ENCODE measurements around the gene STX11. TPM values are rescaled to one million over a fixed set of nuclear protein-coding genes. Genes with fewer than 3 reads are reported as not detected.

STX11 gene
- polyA plus RNA-seq, 1 donor (not counting 4 experiments of a cell fraction or from before 2014, with no cell fraction given): 0.28 TPM

GRCh38 chr6:144165784-144166183 lies 15.5 kb downstream of the STX11 start:
- FAIRE-seq: no peak
- no peak overlapping the region for H3K27ac ChIP-seq (ENCODE audit: control insufficient read depth, insufficient read depth, low read length)
- no peaks in the 10 kb centered on the region for H3K9me3 ChIP-seq (ENCODE audit: control insufficient read depth, low read depth, low read length)
- H3K9me1 ChIP-seq (ENCODE audit: control insufficient read depth, extremely low read depth, insufficient read depth, low read length): no peaks in the 10 kb centered on the region
- no peak for DNase-seq (ENCODE audit: low read depth, low spot score)
- H3K4me1 ChIP-seq (ENCODE audit: control insufficient read depth, extremely low read depth, insufficient read depth, low read length): no peaks in the 10 kb centered on the region
- H3K79me2 ChIP-seq (ENCODE audit: control insufficient read depth, insufficient read depth, low read length): no peaks in the 10 kb centered on the region
- H3K36me3 ChIP-seq (ENCODE audit: control insufficient read depth in 2 of 2, extremely low read depth in 1 of 2, insufficient read depth in 2 of 2, low read length in 2 of 2): no peaks in the 10 kb centered on the region
- no peak overlapping the region for H2AFZ ChIP-seq (ENCODE audit: control insufficient read depth, low read length)
- no peaks in the 10 kb centered on the region for H3K27me3 ChIP-seq (ENCODE audit: control insufficient read depth, extremely low read depth, insufficient read depth, low read length)
- TF ChIP-seq EZH2 (IDR thresholded peaks at IDR 0.05; ENCODE audit: low read length) (no peak), CTCF (optimal IDR thresholded peaks at IDR 0.05 in 1 of 3, IDR thresholded peaks at IDR 0.05 in 1 of 3, conservative IDR thresholded peaks at IDR 0.05 in 1 of 3; ENCODE audit: extremely low read depth in 1 of 3, insufficient read depth in 2 of 3, low read length in 3 of 3) (no peak)
- no peaks in the 10 kb centered on the region for H4K20me1 ChIP-seq (ENCODE audit: control insufficient read depth, extremely low read depth, insufficient read depth, low read length)
- dilution Hi-C loops (cut with MboI; ENCODE audit: extremely low pct_ligation_motif_present, low sequenced_read_pairs): no loop called here
- no peak overlapping the region for H3K4me3 ChIP-seq (ENCODE audit: control insufficient read depth in 2 of 3, extremely low read depth in 1 of 3, insufficient read depth in 2 of 3, low read depth in 1 of 3, low read length in 3 of 3)
- no peak overlapping the region for H3K9ac ChIP-seq (ENCODE audit: control insufficient read depth, extremely low read depth, insufficient read depth, low read length)
- H3K4me2 ChIP-seq (ENCODE audit: control insufficient read depth, extremely low read depth, insufficient read depth, low read depth, low read length): no peak overlapping the region

DNA sequence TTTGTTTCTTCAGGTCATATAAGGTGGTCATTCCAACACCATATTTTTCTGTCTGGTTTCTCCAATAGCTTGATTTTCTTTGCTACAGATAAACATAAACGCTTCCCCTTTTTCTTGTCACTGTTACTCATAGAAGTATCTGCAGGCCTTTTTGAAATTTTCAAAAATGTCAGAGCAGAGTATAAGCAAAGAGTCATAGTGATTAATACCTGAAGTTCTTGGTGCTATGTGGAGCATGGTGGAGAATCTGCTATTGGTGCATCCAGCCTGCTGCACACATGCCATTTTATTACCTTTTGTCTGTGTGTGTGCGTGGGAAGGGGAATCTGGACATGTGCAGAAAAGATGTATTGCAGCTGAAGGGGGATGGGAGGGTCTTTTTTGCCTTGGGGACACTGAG lies 19.7 kb downstream of the STX11 start:
- no peaks in the 10 kb centered on the region for H3K36me3 ChIP-seq (ENCODE audit: control insufficient read depth in 2 of 2, extremely low read depth in 1 of 2, insufficient read depth in 2 of 2, low read length in 2 of 2)
- no peaks in the 10 kb centered on the region for H3K9me3 ChIP-seq (ENCODE audit: control insufficient read depth, low read depth, low read length)
- no peak overlapping the region for H3K4me3 ChIP-seq (ENCODE audit: control insufficient read depth in 2 of 3, extremely low read depth in 1 of 3, insufficient read depth in 2 of 3, low read depth in 1 of 3, low read length in 3 of 3)
- no peaks in the 10 kb centered on the region for H4K20me1 ChIP-seq (ENCODE audit: control insufficient read depth, extremely low read depth, insufficient read depth, low read length)
- TF ChIP-seq CTCF (optimal IDR thresholded peaks at IDR 0.05 in 1 of 3, IDR thresholded peaks at IDR 0.05 in 1 of 3, conservative IDR thresholded peaks at IDR 0.05 in 1 of 3; ENCODE audit: extremely low read depth in 1 of 3, insufficient read depth in 2 of 3, low read length in 3 of 3) (no peak), EZH2 (IDR thresholded peaks at IDR 0.05; ENCODE audit: low read length) (no peak)
- no peak overlapping the region for H3K9ac ChIP-seq (ENCODE audit: control insufficient read depth, extremely low read depth, insufficient read depth, low read length)
- no peak overlapping the region for H3K27ac ChIP-seq (ENCODE audit: control insufficient read depth, insufficient read depth, low read length)
- H3K79me2 ChIP-seq (ENCODE audit: control insufficient read depth, insufficient read depth, low read length): no peaks in the 10 kb centered on the region
- H3K4me2 ChIP-seq (ENCODE audit: control insufficient read depth, extremely low read depth, insufficient read depth, low read depth, low read length): no peak overlapping the region
- H2AFZ ChIP-seq (ENCODE audit: control insufficient read depth, low read length): no peak overlapping the region
- no peak for FAIRE-seq
- H3K9me1 ChIP-seq (ENCODE audit: control insufficient read depth, extremely low read depth, insufficient read depth, low read length): no peaks in the 10 kb centered on the region
- H3K4me1 ChIP-seq (ENCODE audit: control insufficient read depth, extremely low read depth, insufficient read depth, low read length): no peaks in the 10 kb centered on the region
- dilution Hi-C loops (cut with MboI; ENCODE audit: extremely low pct_ligation_motif_present, low sequenced_read_pairs): no loop called here
- no peak for DNase-seq (ENCODE audit: low read depth, low spot score)
- no peaks in the 10 kb centered on the region for H3K27me3 ChIP-seq (ENCODE audit: control insufficient read depth, extremely low read depth, insufficient read depth, low read length)

Measured in keratinocyte (primary cell).